SKM-1 treated with dmso at 0.1 percent for 144 hours (cell line): ENCODE data around the gene STK25.

Experiments used
- DNase-seq: peaks from one replicate; lab custom pipeline; 2025; ENCODE audit not compliant: unreplicated experiment; lab: John Stamatoyannopoulos, UW

STK25 gene

DNA sequence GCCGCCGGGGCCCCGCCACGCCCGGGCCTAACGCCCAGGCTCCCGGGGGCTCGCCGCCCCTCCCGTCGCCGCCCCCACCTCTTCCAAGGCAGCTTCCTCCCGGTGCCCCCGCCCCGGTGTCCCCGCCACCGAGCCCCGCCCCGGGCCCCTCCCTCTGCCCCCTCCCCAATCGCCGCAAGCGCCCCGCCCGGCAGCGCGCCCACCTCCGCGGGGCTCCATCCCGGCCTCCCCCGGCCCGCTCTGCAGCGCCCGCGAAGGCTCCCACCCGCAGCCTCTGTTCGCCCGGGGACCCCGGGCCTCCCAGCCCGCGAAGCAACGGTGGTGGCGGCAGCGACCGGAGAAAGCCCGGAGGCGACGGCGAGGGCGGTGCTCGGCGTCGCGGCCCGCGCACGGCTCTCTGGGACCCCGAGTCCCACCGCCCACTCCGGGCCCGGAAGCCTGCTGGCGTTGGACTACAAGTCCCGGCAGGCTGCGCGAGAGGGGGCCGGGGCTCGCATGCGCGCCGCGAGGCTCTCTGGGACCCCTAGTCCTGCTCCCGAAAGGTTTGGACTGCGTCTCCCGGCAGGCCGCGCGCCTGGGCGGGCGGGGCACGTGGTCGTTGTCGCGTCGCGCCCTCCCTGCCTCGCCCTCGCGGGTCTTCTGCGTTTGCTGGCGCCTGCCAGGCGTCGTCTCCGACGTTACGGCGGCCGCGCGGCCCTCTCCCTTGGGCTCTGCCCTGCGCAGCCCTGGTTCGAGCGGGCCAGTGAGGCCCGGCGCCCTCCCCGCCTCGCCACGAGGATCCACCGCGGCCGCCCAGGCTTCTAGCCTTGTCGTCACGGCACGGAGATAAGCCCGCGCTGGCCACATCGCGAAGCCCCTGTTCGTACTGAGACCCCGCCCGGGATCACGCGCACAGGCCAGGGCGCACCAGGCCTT is at the start of gene STK25:
STK25 (minus strand) TSS at position 345 of the 915 bp plus-strand sequence. CDS start 549 bp downstream, outside the sequence.
- peak; percentile 94 for DNase-seq

DNA sequence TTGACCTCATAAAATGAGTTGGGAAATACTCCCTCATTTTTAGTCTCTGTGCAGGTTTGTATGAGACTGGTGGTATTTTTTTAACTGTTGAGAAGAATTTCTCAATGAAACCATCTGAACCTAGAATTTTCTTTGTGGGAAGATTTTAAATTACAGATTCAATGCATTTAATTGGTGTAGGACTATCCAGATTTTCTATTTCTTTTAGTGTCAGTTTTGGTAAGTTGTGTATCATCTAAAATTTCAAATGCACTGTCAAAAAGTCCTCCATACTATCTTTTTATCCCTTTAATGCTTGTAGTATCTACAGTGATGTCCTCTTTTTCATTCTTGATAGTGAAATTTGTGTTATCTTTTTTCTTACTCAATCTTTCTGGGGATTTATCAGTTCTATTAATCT is 48.4 kb upstream of the STK25 start:
- DNase-seq = no peak

DNA sequence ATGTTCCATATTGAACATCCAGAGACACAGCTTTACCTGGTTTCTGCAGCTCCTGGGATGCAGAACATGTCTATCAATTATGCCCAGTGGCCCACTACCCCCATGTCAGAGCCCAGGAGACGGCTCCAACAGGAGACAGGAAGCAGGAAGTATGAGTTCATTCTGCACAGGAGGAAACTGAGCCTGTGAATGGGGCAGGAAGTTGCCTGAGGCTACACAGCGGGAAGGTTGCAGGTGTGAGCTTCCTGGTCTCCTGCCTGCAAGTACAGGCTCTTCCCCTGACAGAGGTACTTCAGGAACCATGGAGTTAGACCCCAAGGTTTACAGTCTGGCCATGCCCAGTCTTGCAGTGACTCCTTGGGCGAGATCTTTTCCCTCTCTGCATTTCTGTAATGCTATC is 47.3 kb upstream of the STK25 start:
- no peak for DNase-seq

DNA sequence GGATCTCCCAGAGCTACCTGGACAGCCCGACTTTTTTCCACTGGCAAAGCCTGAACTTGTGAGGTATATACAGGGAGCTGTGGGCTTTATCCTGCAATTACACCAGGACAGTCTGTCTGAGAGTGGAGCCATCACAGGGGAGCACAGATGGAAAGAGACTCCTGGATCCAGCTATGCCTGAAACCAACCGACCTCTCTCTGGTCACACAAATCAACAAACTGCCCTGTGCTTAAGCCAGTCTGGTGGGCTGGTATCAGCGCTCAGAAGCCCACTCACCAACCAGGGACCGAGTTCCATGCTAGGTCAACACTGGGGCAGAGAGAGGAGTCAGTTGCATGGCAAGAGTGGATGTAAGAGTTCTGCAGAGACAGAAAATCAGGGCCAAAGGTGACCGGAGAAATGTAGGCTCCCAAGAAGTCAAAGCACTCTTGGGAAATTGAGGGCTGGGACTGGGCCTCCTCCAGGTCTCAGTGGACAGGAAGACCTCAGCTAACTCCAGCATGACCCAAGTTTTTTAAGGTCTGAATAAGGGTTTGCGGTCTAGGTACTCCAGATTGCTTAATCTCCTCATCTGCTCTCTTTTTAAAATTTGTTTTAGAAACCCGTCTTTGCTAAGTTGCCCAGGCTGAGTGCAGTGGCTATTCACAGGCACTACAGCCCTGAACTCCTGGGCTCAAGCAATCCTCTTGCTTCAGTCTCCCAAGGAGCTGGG is 46.4 kb upstream of the STK25 start:
- no peak for DNase-seq

DNA sequence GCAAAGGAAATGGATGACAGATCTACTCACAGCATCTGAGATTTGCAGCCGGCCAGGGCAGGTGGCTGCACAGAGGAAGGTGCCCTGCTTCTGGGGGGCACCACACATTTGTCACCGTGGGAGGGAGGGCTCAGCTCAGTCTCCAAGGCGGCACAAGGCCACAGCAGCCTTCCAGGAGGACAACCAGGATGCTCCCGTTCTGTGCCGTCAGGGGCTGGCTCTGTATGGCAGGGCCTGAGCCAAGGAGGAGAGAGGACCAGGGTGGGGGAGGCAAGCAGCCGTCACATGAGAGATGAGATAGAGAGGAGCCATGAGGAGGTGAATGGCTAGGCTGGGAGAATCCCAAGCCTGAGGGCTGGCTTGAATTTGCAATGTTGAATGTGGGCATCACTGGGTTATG is 45.6 kb upstream of the STK25 start:
- DNase-seq = no peak

DNA sequence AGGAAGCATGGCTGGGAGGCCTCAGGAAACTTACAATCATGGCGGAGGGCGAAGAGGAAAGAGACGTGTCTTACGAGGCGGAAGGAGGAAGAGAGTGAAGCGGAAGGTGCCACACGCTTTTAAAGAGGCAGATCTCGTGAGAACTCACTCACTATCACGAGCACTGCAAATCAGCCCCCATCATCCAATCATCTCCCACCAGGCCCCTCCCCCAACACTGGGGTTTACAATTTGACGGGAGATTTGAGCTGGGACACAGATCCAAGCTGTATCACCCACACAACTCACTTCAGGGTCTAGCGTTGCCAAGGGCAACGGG is 45.1 kb upstream of the STK25 start:
- no peak for DNase-seq

DNA sequence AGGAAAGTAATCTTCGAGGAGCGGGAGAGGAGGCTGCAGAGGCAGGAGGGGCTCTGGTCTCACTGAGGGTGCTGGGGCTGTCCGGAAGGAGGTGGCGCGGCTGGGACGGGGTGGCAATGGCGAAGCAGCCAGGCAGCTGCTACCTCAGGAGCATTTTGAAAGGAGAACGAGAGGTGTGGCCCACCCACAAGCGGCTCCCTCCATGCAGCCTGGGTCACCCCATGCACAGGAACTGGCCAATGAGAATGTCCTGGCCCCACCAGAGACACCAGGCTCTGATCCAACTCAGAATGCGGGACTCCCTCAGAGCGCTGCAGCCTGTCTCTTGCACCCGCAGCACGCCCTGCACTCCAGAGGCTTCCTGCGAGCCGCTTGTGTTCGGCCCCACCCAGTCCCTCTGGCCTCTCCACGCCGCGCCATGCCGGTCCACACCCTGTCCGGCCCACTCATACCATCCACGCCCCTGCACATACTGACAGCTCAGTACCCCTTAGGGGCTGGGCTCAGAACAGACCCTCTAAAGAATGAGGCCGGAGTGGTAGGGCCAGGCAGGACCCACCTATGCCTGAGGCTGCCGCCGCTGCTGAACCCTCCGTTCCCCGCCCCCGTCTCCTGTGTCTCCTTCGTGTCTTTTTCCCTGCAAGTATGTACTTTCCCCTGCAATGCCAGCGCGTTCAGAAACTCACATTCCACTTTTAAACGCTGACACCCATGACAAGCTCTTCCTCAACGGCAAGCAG is 43.8 kb upstream of the STK25 start:
- DNase-seq = no peak

DNA sequence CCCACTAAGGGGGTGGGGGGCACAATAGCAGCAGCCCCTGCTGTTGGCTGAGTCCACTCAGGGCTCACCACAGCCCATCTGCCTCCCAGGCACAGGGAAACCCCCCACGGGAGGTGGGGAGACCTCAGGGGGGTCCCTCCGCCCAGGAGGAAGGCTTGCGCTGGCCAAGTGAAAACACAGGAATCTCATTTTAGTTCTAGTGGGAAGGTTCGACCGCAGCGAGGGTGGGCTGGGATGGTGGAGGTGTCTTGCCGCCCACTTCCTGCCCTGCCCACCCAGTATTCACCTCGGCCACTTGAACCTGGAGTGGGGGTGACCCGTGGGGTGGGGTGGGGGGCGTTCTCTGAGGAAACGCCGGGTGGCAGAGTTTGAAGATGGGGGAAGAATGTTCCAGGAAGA is 43.2 kb upstream of the STK25 start:
- DNase-seq = no peak

DNA sequence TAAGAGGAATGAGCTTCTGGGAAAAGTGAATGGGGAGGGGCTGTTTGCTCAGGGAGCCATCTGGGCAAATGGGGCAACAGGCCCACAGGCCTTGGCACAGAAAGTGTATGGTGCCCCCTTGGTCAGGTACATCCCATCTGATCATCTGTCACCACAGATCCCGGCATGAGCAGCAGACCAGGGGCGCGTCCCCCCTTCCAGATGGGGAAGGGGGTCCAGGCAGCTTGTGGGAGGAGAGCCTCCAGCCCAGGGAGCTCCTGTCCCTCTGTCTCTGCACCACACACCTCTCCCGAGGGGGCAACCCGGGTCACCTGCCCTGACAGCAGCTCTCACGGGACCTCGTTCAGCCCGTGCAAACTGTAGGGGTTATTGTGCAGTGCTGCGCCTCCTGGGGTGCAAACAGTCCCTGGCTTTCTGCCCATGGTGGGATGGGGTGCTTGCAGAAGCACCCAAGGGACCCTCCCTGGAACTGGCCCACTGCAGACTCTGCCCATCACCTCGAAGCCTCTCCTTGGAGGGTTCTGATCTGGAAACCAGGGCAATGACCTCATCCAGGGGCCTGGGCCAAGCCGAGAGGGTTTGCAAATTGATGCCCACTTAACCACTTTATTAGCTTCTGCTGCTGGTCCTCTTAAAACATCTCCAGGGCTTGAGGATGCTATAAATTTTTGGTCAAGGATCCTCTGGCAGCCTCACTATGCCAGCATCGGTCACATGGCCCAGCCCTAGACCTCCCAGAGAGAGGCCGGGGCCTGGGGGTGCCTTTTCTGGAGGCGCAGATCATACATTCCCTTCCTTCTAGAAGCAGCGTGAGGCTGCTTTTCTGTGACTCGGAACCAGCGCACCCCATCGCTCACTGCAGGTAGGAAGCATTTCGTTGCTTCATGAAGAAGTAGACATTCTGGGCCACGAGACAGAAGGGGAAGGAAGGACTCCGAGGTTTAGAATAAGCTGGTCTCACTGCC is 42.5 kb upstream of the STK25 start:
- DNase-seq = no peak

DNA sequence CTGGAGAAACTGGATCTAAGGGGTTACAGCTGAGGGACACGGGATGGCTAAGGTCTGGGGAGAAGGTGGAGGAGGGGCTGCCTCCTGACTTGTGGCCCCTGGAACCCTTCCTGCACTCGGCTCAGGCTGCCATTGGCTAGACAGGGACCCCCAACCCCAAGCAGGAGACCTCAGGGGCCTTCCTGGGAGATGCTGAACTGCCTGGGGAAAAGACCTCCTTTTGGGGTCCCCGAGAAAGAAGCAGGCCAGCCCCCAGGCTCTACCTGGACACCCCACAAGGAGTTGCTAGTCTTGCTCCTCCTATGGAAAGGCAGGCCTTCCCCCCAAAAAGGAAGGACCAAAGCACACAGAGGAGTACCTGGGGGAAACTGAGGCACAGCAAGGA is 40.1 kb upstream of the STK25 start:
- DNase-seq = no peak

DNA sequence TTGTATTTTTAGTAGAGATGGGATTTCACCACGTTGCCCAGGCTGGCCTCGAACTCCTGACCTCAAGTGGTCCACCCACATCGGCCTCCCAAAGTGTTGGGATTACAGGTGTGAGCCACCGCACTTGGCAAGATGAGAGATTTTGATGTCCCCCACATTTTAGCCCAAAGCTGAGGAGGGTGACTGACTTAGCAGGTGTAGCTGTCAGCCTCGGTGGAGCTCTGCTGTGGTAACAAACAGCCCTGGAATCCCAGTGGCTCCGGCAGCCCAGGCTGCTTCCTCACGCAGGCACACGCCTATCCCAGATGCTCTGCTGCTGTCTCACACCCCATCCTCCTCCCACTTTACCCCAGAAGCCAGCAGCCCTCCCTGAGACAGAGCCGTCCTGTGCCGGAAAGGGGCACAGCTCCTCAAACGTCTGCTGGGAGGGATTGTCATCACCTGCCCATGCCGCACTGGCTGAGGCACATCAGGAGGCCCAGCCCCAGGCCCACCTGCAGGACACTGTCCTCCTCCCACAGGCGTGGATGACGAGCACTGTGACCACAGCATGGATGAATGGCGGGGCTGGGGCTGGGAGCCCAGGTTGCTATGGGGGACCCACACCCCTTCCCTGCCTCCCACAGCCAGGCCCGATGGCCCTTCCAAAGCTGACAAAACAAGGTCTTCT is 39.5 kb upstream of the STK25 start:
- no peak for DNase-seq

DNA sequence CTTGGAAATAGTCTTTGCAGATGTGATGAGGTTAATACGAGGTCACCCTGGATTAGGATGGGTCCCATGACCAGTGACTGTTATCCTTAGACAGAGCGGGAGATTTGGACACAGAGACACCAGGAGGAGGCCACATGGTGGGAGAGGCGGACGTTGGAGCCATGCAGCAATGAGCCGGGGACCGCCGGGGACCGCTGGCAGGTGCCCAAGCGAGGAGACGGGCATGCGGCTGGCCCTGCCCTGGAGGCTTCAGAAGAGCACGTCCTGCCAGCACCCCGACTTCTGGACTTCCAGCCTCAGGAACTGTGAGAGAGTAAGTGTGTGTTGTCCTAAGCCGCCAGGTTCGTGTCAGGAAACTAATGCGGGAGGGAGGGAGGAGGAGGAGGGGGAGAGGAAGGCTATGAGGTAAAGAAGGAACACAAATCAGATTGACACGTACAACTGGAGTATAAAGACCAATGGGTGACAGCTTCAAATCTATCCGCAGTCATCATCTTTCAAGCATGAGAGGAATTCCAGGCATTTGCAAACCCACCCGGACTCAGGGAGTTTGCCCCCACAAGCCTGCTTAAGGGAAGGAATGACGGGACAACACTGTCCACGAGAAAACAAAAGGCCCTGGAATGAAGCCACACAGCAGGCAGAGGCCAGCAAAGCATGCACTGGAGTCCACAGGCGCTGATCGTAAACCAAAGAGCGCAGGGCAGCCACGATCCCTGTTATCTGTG is 38.6 kb upstream of the STK25 start:
- no peak for DNase-seq

DNA sequence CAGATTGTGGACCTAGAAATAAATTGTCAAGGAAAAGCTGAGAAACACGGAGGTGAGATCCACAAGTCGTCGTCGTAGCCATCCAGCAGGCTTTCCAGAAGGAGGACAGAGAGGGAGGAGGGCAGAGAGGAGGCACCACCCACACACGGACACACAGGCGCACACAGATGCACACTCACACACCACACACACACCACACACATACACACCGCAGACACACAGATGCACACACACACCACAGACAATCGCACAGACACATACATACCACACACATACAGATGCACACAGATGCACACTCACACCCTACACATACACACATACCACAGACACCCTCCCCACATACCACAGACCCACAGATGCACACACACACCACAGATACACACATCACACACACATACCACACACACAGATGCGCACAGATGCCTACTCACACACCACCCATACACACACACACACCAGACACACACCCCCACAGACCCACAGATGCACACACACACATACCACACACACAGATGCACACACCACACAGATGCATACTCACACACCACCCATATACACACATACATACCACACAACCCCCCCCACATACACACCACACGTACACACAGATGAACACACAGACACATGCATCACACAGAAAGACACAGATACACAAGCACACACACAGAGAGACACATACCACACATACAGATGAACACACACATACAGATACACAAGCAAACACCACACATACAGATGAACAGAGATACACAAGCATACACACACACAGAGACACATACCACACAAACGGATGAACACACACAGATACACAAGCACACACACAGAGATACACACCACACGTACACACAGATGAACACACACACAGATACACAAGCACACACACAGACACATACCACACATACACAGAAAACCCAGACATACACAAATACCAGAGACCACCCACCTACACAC is 37.4 kb upstream of the STK25 start:
- DNase-seq = no peak

DNA sequence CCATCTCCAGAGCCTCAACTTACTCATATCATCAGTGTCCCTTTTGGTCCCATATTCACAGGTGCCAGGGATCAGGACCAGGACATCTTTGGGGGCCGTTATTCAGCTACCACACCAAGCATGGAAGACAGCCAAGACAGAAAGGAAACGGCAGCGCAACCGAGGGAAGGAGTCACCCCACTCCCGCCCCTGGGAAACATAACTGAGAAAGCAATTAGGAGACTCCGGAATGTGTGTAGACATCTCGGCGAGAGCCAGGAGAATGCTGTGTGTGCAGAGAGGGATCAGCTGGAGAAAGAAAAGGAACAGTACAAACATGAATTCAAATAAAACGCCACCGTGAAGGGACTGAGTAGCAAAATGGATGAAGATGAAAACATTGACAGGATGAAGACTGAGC is 36.7 kb upstream of the STK25 start:
- DNase-seq = no peak

DNA sequence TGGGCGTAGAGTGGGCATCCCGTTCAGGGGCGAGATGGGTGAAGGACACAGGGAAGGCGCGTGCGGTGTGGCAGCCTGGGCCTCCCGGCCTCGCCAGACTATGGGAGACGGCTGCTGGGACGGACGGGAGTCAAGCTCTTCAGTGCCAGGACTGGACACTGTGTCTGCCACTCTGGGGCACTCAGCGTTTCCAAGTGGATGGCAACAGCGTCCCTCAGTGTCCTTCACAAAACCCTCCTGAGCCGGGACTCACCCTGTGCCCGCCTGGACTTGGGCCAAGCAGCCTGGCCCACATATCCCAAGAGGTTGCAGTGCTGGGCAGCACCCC is 33.9 kb upstream of the STK25 start:
- no peak for DNase-seq

DNA sequence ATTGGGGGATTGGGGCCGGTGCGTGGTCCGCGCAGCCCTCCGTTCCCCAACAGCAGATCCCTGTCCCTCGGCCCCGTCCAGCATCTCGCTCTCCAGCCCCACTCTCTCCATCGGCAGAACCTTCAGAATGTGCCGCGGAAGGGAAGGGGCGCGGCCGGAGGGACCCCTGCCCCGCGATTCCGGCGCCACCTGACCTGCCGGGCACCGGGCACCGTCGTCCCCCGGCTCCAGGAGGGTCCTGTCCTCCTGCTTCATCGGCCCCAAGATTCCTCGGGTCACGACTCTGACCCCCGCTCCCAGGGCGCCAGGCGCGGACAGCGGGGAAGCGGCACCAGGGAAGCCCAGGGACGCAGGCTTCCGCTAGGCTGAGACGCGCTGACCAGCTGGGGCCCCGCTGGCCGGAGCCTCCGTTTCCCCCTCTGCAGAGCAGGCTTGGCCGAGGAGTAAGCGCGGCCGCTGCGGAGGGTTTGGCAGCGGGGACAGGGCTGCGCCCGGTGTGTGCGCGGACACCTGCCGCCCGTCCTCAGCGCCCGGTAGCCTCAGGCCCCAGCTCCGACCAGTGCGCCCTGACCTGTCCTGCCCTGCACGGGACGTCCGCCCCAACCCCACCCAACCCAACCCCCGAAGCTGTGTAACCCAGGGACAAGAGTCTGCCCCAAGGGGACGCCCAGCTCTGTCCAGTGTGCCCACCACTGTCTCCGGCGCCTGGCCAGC is 33.3 kb upstream of the STK25 start:
- DNase-seq = no peak

DNA sequence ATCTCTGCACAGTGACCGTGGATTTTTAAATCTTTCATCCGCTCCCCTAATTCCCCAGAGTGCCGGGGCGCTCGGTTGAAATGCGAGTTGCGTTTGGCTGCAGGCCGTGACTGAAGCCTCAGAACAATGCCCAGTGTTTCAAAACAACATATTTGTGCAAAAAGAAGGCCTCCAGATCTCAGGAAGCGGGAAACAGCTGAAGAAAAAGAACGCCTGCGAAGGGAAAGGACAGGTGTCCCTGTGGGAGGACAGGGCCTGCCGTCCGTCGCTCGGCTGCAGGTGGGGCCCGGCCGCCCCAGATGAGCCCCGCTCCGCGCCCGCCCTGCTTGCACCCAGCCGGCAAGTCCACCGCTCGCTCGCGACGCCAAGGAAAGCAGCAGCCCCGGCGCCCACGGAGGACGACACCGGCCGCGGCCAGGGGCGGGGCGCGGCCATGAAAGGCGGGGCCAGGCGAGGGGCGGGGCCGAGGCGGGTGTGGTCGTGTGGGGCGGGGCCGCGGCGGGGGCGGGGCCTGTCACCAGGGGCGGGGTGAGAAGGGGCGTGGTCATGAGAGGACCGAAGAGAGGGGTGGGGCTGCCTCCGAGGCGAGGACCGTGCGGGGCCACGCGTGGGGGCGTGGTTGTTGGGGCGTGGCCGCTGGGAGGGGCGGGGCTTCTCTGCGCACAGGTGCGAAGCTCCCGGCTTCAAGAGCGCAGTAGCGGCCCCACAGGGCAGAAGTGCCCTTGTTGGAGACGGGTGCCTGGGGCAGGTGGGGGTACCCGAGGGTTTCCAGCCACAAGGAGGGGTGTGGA is 32.6 kb upstream of the STK25 start:
- no peak for DNase-seq
